Limb (tissue), 2 donors: Measurements from ENCODE around the gene TMEFF1.

ENCODE experiments used
- DNase-seq, 2 donors: peaks; one replicate each; pipeline ENCODE4 v3.0.0-alpha.2; 2016; ENCODE audit errors: extremely low spot score in 2 of 2

TMEFF1 gene

DNA sequence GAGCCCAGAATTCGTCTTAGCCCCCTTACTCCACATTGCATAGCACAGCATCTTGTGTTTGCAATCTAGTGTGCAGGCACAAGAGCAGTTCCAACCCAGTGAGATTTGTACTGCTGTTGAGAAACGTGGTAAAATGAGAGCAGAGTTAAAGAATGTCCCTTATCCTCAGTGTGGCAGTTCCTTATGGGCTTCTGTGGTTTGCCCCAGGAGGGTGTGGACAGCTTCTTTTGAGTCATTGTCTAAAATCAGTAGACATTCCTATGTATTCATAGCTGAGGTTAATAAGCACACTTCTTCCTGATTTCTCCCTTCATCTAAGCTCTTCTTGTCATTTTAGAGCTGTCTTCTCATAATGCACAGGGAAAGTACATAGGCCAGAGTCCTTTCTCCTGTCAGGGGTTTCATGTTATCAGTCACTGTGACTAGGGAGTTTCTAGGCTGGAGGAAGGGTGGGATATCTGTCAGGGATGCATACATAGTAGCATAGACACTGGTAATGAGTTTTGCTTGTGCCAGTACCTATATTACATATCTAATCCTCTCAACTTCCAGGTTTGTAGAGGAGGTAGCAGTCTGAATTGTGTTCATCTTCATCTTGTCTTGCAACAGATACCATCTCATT, 102.9 kb downstream of the TMEFF1 start:
- no peak for DNase-seq

DNA sequence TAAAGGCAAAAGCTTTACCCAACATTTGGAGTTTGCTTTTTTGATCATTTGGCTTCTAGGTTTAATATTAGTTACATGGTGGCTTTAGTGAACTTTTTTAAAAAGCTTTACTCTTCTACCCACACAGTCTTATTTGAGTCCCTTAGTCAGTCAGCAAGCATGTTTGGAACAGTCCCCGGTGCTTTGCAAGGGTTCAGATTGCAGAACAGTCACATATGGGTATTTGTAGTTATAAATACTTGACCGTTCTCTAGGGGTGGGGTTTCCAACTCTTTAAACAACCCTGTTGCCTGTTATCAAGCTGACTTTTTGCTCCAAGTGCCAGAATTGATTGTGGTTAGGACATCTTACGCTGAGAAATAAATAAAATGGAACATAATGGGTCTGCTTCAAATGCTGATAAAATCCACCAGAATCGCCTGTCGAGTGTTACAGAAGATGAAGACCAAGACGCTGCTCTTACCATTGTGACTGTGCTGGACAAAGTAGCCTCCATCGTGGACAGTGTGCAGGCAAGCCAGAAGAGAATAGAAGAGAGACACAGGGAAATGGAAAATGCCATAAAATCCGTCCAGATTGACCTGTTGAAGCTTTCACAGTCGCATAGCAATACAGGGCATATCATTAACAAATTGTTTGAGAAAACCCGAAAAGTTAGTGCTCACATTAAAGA, 105.0 kb downstream of the TMEFF1 start, which contains the start of gene CAVIN4:
TSS of gene CAVIN4 (plus strand) at position 304 of the 673 bp plus-strand sequence. CDS start at position 369, 65 bp downstream.
- DNase-seq: peak in 1 of 2 donors; percentile 15

DNA sequence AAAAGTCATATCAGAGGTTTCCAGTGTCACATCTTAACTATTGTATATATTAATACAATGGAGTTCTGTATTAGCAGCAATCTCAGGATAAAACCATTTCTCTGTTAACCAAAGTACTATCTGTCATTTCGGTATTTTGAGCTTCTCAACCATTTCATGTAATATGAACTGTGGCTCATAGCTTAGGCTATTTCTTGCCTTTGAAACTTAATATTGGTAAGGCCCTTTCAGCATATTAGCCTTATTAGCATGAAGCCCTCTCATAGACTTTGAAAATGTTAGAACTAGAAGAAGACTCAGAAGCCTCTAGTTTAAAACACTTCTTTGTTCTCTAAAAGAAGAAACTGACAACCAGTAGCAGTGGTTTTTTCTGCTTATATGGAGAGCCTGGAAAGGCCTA, 105.7 kb downstream of the TMEFF1 start:
- DNase-seq: no peak

DNA sequence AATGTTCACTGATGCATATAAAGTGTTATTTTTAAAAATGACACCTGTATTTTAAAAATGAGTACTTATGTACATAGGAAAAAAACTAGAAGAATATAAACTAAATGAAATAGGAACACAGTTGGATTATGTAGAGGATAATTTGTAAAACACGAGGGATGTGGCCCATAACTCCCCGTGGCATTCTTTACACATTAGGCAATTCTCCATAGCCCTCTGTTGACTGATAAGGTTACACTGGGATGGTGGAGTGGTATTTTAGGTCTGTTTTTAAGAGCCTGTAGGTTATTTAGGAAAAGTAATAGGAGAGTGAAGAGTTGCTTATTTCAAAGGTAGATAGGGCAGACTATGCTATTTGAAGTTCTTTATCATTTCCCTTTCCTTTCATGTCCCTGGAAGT, 106.7 kb downstream of the TMEFF1 start:
- no peak for DNase-seq

DNA sequence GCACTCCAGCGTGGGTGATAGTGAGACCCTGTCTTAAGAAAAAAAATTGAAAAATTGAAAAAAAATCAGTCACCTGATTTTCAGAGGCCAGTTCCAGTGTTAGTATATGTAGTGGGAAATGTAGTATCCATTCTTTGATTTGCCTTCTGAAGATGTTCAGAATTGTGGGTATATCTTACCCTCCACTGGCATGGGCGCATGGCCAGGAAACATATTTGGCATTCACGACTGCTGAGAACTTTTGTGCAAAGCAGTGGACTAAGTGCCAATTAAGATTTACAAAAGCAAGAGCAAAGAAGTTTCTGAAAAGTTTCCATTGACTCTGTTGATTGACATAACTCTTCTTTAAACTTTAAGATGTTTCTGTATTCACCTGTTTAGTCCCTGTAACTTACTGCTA, 107.3 kb downstream of the TMEFF1 start:
- no peak for DNase-seq

DNA sequence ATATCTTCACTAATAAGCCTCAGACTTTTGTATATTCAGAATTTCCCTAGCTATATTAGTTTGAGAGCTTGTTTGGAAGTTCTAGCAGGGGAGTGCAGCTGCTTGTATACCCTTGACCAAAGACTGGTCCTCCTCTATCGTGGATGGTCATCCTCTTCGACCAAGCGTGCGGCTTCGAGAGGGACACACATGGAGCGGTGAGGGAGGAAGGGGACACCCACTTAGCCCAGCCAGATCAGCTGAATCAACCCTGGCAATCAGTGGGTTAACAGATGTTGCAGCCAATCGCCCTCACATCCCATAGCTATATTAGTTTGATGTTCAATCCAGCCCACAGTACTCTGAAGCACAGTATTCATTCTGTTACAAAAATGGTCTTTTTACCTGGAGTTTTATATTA, 108.1 kb downstream of the TMEFF1 start:
- no peak for DNase-seq

DNA sequence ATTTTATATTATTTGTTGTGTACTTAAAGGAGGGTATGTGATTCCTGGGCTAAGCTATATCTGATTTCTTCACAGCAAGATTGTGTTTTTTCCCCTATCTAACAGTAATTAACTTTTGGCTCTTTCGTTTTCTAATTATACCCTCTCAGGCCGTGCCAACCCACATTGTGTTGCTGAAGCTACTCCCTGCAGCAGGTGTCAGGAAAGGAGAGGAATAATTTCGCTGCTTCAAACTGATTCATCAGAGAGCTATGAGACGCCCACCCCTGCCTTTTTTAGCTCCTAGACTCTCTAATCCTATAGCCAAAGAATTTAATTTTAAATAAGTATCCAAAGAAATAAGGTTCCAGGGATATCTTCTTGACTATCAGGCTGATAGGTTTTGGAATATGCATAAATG, 108.7 kb downstream of the TMEFF1 start:
- DNase-seq: no peak

DNA sequence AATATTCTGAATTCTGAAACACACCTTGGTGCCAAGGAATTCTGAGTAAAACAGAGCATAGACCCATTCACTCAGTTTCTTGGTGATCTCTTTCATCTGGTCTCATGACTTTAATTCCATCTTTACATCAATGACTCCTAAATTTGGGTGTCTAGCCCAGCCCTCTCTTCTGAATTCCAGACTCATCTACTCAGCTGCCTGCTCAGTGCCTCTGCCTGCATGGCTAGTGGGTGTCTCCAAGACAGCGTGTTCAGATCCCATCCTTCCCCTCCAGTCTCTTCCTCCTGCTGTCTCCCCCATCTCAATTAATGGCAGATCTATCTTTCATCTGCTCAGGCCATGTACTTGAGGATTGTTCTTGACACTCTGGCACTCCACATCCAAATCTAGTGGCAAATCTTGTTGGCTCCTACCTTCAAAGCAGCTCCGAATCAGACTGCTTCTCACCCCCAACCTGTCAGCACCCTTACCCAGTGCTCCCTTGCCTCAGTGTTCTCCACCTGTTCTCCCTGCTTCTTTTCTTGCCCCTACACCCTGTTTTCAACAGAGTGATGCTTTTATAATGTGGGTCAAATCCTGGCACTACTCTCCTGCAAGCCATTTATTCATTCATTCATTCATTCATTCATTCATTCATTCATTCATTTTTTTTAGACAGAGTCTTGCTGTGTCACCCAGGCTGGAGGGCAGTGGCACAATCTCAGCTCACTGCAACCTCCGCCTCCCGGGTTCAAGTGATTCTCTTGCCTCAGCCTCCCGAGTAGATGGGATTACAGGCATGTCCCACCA, 110.3 kb downstream of the TMEFF1 start:
- no peak for DNase-seq

DNA sequence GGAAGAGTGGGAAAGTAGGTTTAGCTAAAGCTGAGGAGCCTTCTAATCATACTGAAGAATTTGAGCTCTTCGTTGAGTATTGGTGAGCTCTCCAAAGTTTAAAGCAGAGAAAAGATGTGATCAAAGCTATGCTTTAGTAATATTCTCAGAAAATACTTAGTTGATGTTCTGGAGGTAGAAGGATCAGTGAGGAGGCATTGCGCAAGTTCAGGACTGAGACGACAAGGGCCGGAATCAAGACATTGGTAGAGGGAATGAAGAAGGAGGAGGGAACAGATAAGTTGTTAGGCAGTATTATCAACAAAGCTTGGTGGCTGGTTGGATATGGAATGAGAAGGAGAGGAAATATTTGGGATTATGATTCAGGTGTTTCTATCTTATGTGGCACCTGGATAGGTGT, 112.0 kb downstream of the TMEFF1 start:
- no peak for DNase-seq

DNA sequence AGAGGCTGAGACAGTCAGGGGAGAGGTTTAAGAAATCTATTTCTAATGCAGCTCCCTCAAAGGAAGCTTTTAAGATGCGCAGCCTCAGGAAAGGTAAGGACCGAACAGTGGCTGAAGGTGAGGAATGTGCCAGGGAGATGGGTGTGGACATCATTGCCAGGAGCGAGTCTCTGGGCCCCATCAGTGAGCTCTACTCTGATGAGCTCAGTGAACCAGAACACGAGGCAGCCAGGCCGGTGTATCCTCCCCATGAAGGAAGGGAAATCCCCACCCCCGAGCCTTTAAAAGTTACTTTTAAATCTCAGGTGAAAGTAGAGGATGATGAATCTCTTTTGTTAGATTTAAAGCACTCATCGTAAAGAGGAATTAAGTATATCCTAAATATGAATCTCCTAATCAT, 113.1 kb downstream of the TMEFF1 start:
- no peak for DNase-seq

DNA sequence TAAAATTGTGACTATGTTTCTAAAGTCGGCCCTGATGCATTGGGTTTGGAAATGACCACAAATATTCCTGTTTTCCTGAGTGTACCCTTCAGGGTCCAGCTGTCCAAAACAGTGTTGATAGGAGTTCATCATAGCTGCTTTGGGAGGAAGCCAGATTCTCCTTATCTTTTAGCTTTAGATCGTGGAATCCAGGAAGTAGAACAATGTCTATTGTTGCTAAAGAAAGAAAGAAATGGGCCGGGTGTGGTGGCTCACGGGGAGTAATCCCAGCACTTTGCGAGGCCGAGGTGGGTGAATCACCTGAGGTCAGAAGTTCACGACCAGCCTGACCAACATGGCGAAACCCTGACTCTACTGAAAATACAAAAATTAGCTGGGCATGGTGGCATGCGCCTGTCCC, 114.4 kb downstream of the TMEFF1 start:
- no peak for DNase-seq

DNA sequence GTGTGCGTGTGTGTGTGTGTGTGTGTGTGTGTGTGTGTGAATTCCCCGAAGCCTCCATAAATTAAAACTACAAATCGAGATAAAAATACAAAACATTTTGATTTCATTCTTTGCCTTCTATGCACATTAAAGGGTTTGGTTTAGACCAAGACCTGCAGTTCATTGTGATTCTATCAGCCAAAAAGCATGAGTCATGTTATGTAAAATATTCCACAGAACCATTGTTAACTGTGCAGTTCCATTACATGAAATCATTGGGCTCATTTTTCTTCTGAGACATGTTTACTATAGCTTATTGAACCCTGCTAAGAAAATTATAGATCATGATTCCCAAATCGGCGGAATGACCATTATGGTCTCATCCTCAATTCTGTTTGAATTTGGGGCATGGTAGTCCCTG, 116.6 kb downstream of the TMEFF1 start:
- no peak for DNase-seq

DNA sequence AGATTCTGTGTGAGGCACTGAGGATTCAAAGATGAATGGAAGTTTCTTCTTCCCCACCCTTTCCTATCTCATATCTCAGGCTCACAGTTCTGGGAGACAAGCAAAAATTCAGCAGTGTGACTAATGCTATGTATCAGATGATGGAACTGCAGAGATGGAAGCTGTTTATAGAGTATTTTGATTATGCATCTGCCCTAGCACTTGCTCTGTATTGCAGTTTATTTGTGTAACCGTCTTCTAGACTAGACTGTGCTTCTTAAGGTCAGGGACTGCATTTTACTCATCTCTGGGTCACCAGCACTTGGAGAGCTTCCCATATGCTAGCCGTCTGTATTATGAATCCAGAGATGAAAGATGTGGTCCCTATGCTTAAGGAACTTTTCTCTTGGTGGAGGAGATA, 117.5 kb downstream of the TMEFF1 start:
- no peak for DNase-seq

DNA sequence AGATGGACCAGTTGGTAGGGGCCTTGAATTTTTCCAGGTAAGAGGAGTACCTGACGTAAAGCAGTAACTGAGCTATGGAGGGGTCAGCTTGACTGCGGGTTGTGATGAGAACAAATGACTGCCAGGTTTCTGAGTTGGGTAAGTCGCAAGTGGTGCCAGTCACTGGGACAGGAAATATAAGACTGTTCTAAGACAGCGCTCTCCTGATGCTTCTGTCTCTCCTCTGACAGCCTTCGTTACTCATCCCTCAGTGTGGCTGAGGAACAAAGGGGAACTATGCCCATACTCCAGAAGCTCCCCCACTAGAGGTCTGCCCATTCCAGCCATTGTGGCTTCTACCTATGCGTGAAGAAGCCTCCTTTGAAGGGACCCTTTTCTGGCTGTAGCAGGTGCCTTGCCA, 118.2 kb downstream of the TMEFF1 start:
- no peak for DNase-seq

DNA sequence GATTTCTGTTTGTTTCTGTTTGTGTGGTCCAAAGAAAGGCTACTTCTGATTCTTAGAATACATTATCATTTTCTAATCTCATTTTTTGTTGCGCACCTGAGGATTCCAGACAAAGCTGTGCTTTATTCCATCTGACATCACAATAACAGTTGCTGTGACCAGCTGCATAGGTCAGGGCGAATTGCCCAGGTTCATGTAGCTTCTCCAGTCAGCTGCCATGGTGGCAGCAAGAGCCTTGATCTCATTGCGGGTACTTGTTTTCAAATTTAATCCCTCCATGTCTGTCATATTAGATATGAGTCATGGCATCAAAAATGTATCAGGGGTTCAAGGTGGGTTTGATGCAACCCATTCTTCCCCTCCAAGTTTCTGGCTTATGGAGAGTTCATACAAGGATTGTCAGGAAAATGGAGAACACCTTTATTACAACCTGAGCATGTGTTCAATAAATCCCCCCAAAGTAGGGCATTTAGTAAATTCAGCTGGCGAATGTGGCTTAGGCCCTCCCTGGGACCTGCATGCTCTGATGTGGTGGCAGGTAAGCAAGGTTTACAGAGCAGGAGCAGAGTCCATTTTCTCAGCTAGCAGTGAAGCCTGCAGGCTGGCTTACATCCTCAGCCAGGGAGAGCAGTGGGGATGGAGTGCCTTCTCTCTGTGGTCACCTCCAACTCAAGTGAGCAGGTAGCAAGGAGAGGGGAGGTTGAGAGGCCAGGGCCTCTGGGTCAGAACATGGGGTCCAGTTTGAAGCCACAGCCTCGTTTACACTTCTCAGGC, 118.9 kb downstream of the TMEFF1 start:
- no peak for DNase-seq

DNA sequence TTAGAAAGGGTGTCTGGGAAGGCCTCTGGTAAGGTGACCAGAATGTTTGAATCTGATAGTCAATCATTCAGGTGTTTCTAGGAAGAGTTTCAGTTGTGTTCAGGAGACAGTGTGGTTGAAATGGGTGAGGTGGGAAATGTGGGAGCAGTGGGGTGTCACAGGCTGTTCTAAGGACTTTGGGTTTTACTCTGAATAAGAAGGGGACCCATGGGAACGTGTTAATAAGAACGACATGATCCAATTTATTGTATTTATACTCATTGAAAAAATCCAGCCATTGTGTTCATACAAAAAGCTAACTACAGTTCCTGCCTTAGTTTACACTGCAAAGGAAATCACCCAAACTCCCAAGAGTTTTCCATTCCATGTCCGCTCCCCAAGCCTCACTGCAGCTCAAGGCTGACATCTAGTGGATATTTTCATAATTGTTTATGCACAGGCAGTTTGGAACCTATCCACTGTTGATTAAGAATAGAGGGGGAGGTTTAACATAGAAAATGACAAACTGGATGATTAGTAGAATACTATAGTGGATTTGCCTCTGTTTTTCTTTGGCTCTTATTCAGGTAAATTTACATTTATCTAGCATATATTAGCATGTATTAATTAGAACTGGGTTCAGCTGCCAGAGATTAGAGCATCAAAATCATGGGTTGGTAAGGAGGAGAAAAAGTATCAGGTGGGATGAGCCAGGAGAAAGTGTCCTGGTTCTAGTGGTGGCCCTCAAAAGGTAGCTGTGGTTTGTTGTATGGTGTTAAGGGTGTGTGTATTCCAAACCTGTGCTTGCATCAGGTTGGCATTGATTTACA, 122.6 kb downstream of the TMEFF1 start:
- peak; percentile 53 to 77 for DNase-seq

DNA sequence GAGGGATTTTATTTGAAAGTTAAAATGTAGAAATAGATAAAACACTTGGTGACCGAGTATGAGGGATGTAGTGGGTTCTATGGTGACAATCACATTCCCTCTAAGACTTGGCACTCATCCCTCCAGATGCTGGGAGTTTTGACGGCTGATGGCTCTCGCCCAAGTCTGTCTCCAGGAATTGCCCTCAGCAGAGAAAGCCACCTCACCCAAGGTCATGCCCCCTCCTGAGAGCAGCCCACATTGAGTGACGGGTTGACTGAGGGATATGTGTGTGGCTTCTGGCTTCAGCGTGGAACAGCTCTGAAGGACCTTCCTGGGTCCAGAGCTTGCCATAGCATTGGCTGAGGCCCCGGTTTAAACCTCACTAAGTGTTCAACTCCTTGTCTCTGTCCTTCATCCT, 124.3 kb downstream of the TMEFF1 start:
- DNase-seq: no peak

DNA sequence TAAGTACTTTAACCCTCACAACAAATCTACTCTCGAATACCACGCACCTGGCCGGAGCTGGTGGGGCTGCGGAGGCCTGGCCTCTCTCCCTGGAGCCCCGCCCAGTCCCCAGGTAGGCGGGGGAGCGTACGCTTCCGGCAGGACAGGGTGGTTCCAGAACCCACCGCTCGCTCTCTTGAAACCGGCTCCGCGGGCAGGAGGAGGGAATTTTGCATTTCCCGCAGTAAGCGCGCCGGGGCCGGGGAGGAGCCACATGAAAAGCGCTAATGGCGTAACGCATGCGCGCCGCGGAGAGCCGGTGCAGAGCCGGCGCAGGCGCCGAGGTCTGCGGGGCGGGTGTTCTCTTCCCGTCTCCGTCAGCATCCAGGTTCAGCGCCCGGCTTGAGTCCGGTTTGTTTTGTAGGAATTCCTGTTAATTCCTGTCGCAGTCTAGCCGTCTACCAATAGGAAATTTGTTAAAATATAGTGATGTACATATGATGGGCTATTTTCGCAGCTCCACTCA, 125.7 kb downstream of the TMEFF1 start:
- DNase-seq: peak; percentile 80 to 90

DNA sequence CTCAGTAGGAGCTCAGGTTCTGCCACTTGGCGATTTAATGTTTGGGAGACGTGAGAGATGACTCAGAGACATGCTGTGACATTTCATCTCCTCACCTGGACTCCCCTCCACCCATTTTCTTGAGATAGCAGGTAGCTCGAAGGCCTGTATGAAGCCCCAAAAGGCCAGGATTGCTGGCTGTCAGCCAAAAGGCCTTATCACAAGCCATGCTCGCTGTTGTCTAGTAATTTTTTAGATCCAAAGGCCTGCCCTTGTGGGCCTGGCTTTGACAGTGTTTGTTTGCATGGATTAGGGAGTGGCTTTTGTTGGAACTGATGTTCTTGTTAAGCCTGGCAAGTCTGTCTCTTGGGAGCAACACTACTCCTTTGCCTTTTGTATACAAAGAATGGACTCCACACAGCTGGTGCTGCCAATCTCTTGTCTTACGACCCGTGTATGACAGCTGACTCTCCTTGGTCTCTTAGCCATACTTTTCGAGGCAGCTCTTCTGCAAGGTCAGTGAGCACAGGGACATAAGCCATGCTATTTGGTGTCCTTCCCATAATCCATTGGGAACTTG, 127.7 kb downstream of the TMEFF1 start:
- peak; percentile 50 to 62 for DNase-seq

DNA sequence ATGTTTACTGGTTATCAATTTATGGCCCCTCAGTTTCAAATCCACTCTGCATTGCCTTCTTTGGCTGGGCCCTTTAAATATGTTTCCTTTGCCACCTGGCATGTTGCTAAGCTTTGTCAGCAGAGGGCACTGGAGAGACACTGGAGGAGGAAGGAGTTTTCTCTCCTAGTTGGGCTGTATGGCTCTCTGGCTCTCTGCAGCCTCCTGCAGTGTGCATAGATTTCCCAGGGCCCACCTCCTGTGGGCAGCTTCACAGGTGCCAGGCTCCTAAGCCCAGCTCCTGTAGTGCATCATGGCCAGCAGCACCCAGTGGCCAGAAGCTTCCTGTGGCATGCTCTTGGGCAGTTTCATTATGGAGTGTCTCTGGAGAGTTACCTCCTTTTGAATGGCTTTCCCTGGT, 128.3 kb downstream of the TMEFF1 start:
- DNase-seq: peak; percentile 34 to 50
